ENCODE results near the gene USP9X.
"Not testable (repeated sequence)": the region's sequence is repeated elsewhere in the genome, so short reads cannot be mapped to it uniquely, and the experiment has no call there.

USP9X gene

DNA sequence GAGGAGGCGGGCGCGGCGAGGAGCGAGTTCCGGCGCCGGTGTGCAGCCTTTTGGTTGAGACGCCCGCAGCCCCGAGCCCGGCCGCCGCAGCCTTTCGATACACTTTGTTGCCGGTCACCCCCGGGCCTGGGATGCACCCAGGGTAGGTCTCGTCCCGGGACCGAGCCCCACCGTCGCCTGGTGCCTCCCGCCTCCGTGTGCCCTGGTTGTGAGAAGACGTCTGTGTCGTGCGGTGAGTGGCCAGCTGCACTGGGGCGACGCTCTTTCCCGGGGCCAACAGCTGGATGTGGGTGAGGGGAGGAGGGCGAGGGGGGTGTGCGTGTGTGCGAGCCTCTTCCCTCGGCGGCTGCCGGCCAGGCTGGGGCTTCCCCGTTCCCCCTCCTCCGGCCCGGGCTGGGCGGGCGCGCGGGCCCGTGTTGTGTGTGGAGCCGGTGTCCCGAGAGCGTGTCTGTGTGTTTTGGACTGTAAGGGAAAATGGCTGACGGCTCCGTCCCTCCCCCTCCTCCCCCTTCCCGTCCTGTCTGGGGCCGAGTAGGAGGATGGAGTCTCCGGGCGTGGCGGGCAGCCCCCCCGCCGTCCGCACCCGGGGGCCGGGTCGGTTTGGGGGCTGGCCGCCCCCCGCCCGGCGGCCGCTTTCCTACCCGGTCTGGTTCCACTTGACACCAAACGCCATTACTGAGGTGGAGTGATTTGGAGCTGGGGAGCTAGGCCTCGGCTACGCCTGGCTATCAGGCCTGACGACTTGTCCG is 807 bp downstream of the USP9X start:
- DNase-seq, result peak; percentile 2 to 9

DNA sequence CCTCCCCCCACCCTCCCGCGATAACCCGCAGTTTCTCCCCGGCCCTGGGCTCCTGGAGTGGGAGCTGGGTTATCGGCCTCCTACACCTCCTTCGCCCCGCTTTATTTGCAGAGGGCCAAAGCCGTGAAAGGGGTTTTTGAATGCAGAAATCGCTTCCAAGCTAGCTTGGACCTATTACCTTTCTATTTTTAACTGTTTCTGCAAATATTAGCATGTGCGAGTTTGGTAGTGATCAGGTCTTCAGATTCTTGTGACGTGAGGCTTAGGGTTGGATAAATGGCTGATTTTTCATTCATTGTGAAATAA is 1.3 kb downstream of the USP9X start:
- peak in 1 of 2 experiments; percentile 16 for DNase-seq

DNA sequence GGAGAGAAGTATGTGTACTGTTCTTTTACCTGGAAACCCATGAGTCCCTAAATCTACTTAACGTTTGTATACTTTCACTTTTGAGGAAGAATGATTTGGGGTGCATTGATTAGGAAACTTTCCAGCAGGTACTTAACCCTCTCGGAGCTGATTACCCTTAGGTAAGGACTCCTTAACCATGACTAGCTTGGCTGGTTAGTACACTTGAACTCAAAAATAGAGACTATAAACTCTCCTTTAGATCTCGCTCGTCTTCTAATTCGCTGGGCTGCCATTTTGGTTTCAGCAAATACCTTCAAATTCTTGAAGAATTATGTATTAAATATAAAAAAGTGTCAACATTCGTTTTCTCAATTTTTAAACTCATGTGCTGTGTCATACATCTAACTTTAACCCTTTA is 2.0 kb downstream of the USP9X start:
- DNase-seq, result no peak

DNA sequence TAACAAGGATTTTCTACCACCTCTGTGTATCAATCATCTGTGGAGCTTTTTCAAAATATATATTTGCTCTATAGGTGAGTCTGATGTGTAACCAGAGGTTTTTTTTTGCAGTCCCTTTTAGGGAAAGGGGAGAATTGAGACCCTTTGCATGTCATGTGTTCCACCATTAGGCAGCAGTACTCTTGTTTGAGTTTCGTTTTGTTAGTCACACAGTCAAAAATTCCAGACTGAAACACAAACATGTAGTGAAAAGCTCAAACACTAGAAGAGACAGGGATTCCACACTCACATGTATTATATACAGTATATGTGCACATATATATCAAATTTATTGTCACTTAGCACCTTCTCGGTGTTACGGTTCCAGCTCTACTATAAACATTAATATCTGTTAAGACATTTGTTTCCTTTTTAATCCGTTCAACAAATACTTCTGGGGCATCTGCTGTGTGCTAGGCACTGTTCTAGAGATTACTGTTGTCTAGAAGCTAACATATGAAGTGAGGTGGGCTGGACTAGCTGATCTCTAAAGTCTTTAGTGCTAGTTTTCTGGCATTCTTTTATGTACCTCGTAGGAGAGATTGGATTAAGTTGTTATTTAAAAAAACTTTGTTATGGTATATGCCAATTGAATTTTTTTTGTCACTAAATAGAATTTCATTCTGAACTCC is 5.5 kb downstream of the USP9X start:
- no peak for DNase-seq

DNA sequence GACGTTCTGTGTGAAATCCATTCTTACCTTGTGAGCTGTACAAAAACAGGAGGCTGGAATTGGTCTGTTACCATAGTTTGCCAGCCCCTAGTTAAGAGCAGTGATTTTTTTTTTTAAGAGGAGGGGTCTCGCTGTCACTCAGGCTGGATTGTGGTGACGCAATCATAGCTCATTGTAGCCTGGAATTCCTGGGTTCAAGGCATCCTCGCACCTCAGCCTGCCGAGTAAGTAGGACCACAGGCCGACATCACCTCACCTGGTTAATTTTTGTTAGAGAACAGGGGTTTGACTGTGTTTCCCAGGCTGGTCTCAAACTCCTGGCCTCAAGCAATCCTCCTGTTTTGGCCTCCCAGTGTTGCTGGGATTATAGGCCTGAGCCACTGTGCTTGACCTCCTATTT is 7.5 kb downstream of the USP9X start:
- DNase-seq, result no peak

DNA sequence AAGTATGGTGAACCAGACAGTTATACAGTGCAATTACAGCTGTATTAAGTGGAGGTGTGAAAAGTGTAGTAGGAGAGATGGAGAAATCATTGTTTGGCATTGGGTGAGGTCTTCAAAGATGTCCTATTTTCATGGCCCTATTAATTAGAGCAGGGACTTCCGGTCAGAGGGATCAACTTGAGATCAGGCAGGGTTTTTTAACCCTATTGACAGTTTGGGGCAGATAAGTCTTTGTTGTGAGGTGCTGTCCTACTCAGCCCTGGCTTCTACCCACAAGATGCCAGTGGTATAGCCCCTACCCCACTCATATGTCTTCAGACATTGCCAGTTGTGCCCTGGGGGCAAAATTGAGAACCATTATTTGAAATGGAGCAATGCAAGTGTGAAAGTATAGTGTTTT is 9.9 kb downstream of the USP9X start:
- no peak for DNase-seq

DNA sequence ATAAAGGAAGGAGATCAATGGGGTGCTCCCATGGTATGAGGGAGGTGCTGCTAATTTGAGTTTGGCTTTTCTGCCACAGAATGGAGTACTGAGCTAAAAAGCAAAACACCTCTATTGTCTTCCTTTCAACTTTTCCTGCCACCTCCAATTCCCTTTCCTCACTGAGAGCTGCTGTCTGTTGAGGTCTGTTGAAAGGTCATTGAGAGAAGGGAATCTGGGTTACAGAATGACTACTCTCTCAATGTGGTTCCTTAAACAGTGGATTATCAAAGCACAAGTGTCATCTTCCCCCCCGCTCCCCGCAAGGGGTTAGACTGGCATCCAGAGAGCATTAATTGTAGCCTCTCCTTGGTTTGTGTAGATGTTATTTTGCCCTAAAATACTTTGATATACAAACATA is 10.7 kb downstream of the USP9X start:
- no peak for DNase-seq

DNA sequence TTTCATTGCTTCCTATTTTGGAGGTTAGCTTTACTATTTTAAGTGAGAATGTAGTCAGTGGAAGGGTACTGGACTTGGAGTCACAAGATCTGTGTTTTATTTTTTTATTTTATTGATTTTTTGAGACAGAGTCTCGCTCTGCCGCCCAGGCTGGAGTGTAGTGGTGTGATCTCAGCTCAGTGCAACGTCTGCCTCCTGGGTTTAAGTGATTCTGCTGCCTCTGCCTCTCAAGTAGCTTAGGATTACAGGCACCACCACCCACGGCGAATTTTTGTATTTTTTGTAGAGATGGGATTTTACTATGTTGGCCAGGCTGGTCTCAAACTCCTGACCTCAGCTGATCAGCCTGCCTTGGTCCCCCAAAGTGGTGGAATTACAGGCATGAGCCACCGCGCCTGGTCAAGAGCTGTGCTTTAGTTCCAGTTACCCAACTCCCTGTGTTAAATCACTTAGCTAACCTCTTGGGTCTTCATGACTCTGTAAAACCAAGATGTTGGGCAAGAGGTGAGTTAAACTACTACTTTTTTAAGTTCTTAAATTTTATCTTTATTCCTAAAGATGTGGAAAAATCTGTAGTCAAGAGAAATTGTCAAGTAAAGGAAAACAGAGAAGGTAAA is 11.2 kb downstream of the USP9X start:
- no peak for DNase-seq

DNA sequence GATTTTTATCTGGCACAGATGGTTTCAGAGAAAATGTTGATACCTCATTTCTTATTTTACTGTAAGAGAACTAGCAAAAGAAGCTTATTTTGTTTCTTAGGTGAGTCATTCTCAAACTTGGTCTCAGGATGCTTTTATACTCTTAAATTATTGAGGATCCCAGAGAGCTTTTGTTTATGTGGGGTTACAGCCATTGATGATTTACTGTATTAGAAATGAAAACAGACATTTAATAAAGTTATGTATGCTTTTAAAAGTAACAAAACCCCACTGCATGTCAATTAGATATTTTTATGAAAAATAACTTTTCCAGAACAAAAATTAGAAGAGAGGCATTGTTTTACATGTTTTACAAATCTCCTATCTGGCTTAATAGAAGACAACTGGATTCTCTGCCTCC is 12.1 kb downstream of the USP9X start:
- no peak for DNase-seq

DNA sequence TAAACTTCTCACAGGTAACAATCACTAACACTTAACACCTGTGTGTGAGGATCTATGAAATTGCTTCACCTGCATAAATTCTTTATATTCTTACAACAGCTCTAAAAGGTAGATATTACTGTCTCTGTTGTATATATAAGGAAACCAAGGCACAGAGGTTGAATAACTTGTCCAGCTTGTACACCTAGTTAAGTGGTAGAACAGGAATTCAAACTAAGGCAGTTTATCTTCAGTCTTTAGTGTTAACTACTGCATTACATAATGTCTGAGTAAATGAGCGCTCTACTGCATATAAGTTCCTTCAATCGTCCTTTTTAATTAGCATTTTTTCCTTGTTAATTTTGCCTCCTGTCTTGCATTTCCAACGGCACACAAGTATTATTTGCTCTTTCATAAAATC is 15.0 kb downstream of the USP9X start:
- no peak for DNase-seq

DNA sequence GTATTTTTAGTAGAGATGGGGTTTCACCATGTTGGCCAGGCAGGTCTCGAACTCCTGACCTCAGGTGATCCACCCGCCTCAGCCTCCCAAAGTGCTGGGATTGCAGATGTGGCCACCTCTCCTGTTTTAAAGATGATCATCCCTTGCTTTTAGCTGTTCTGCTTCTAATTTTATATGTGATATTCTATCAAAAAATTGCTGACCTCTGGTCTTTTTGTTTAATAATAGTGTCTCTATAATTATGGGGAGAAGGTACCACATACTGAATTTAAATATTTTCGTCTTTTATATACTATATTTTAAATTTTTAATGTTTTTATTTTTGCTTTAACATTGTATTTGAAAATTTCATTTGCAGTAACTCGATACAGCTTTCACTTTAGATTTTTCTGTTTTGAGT is 15.6 kb downstream of the USP9X start:
- no peak for DNase-seq

DNA sequence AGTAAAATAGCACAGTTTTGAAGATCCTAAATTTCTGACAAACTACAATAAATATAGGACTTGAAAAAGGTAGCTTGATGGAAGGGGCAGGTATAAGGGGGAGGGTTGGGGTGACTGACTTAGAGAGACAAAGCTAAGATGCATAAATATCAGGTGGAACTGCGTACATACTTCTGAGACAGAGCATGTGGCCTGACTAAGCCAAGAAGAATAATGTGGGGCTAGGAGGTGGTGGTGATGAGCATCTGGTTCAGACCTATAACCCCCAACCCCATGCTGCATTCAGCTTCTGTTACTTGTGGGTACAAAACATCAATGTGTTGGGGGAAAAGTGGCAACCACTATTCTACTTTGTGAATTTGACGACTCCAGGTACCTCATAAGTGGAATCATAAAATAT is 19.8 kb downstream of the USP9X start:
- no peak for DNase-seq

DNA sequence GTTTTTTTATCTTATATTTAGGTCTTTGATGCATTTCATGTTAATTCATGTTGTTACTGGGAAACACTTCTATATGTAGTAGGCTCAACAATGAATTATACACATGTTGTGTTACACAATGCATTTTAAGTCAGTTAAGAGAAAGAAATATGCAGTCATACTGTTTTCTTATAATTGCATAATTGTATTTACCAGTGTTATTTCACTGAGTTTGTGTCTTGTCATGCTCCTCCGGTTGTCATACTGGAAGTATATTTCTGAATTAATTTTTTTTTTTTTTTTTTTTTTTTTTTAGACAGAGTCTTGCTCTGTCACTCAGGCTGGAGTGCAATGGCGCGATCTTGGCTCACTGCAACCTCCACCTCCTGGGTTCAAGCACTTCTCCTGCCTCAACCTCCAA is 21.0 kb downstream of the USP9X start:
- not testable (repeated sequence) for DNase-seq

DNA sequence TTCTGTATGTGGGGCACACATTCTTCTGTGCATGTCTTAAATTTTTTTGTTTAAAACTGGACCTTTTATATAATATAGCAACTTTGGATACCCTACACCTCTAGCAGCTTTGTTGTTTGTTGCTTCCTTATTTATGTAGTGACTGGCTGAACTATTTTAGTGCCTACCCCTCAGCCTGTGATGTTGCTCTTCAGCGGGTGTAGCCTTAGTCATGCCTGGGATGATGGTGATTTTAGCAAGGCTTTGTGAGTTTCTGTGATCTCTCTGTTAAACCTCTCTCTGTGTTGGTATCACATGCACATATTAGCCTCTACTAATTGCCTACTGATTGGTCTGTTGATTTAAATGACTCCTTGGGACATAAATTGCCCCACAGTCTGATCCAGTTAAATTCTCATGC is 22.8 kb downstream of the USP9X start:
- DNase-seq, result no peak

DNA sequence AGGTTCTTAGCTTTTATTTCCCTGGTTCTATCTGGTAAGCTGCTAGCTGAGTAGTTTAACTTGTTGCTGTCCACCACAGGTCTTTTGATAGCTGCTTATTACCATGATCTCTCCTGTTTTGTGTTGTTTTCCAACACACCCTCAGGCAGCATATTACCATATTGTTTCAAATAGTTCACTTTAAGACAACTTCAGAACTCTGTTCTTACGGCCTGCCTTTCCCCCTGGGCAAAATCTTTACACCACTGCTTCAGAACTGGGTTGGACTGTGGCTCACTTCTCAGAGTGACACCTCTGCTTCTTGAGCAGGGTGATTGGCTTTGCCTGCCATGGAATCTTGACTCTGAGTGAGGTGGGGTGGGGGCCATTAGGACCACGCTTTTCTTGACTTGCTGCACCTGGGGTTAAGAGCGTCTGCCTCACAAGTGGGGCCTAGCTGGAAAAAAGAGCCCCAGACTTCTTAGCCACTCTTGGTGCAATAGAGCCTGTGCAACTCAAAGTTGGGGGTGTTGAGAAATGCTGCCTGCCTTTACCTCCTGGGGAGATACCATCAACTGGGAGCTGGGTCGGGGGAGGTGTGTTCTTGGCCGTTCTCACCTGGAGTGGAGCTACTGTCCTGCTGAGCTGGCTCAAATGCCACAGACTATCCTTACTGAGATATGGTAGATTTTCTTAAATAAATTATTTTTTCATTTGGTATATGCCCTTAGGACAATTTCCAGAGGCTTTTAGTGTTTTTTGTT is 23.4 kb downstream of the USP9X start:
- no peak for DNase-seq

DNA sequence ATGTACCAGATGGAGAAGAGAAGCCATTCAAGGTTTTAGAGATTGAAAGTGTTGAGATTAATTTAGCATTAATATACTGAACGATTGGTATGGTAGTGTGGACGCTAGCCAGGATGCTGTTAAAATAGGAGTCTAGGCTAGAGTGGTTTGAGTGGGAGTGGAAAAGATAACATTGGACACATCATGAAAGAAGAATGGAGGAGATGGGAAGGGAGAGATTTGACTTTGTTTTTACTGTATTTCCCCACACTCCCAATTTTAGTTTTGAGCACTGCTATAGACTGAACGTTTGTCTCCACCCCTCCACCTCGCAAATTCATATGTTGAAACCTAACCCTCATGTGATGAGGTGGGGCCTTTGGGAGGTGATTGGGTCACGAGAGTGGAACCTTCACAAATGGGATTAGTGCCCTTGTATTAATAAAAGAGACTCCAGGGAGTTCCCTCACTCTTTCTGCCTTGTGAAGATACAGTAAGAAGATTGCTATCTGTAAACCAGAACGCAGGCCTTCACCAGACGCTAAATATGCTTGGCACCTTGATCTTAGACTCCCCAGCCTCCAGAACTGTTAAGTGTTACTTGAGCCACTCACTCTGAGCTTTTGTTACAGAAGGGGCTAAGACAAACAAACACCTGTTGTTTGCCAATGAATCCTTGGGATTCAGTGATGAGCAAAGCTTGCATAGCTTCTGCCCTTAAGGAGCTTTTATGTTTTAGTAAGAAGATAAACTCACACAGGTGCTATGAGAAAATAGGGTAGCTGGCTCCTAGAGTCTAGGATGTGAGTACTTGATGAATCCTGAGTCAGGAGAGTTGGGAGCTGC is 25.8 kb downstream of the USP9X start:
- DNase-seq, result no peak

DNA sequence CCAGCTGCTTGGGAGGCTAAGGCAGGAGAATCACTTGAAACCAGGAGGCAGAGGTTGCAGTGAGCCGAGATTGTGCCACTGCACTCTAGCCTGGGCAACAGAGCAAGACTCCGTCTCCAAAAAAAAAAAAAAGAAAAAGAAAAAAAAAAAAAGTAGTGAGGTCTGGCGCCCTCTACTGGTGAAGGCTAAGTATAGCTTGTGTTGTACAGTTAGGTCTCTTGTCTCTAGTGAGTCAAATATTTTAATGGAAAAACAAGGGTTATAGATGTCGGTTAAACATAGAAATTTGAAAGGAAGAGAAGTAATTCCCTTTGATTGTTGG is 29.8 kb downstream of the USP9X start:
- peak in 1 of 2 experiments; percentile 10 for DNase-seq

DNA sequence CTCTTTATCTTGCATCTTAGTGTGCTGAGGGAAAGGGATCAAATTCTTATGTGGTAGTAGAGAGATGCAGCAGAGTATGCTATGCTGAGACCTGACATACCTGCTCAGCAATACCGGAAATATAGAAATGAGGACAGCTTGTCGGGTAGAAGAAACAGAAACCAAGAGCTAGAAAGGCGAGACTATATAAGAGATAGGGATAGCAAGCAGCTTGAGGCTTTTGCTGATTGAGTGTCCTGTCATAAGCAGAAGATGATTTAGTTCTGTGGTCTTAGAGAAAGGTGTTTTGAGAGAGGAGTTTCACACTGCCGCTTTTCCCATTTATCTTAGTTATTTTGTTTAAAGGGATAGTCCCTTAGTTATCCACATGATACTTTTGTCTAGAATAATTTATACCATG is 31.7 kb downstream of the USP9X start:
- DNase-seq, result no peak

DNA sequence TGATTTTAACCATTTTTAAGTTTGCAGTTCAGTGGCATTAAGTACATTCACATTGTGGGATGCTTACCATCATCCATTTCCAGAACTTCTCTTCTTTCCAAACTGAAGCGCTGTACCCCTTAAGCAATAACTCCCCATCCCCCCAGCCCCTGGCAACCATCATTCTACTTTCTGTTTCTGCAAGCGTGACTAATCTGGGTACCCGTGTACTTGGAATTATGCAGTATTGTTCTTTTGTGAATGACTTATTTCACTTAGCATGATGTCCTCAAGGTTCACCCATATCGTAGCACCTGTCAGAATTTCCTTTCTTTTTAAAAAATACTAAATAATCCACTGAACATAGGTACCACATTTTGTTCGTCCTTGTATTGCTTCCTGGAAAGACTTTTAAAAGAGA is 32.9 kb downstream of the USP9X start:
- no peak for DNase-seq

DNA sequence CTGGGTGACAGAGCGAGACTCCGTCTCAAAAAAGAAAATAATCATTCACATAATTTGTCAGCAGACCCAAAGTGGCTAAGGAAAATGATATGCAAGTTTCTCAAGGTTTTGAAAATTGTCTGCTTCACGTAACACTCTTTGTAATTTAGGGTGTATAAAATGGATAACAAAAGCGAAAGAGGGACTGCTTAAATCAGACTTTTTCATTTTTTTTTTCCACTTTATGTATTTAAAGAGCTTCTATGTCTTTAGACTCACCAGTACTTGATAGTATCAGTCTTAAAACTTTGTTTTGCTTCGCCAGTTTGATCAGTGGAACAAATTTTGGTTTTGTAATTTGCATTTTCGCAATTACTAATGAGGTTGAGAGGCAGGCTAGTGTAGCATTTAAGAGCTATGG is 34.6 kb downstream of the USP9X start:
- no peak for DNase-seq

DNA sequence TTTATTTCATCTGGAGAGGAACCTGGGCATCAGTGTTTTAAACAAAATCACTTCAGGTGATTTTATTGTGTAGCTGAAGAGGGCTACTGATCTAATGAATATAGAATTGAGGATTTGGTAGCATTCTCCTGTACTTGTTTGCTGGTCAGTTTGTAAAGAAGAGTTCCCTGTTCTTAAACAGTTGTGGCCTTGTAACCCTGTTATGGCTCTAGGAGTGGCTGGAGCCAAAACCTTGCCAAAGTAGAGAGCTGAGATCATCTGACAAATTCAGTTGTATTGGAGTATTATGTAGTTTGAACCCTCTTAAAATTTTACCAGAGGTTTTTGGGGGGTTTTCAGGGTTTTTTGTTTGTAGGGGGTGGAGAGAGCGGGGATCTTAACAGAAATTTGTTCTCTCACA is 36.5 kb downstream of the USP9X start:
- no peak for DNase-seq

DNA sequence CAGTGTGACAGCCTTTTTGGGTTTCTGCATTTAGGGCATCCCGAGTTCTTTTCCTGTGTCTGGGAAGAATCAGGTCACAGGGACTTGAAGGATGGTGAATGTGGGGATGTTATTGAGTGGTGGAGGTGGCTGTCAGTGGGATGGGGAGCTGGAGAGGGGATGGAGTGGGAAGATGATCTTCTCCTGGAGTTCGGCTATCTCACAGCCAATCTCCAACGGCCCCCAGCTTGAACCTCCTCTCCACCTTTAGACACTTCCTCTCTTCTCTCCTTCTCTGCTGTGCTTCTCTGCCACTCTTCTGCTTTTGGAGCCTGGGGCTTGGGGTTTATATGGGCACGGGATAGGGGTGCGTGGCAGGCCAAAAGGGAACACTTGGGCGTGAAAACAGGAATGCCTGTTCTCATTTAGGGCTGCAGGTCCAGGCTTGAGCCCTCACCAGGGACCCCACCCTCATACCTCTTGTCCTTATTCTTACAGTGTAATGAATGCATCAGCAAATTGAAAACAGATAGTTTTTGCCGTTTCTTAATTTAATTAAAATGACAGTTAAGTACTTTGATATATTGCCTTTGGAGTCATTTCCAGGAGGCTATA is 37.5 kb downstream of the USP9X start:
- DNase-seq, result no peak
